GM12865 (cell line): ENCODE results near the gene GGPS1.
"Not testable (repeated sequence)": the region's sequence is repeated elsewhere in the genome, so short reads cannot be mapped to it uniquely, and the experiment has no call there.

Source experiments
- DNase-seq: peaks from one replicate; pipeline ENCODE4 v3.0.0; 2010; ENCODE audit warnings: low read depth
- H3K4me3 ChIP-seq: 2 replicates; pipeline ENCODE4 v1.5.1; 2011; ENCODE audit warnings: mild to moderate bottlenecking, low read depth, low read length, control low read depth
- TF ChIP-seq, protein P1 (sequence below): IDR thresholded peaks from 2 replicates; pipeline ENCODE4 v1.5.1; 2011; ENCODE audit warnings: low read length, control low read depth, low read depth, inconsistent platforms; ENCODE audit not compliant: insufficient read depth; ENCODE audit errors: missing control alignments

Gene GGPS1

DNA sequence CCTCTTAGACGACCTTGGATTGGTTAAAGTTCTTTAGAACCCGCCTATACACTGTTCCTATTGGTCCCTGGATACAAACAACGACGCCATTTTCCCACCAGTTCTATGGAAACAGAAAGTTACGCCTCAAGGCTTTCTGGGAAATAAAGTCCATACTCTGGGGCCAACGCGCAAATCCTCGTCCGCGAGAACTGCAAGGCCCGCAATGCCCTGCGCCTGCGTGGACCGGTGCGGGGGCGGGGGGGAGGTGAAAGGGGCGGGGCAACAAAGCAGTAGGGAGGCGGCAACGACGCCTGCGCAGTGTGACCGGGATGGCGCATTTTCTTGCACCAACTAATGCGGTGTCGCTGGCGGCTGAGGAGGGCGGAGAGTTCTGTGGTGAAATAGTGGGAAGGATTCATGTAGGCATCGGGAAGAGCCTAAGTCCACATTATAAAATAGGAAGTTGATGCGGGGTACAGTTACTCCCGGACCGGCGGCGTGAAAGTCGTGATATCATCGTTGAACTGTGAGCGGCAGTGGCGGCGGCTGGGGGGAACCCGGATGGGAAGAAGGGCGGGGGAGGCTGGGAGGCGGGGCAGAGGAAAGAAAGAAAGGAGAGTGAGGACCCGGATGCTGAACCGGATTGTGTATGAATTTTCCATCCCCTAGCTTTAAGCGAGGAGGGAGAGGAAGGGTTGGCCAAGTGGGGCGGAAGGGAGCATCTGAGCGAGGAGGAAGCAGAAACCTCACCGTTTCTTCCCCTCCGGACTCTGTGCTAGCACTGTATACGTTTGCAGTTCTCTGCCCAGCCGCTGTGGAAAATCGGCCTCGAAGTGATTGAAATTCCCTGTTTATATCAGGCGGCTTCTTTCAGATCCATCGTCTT lies at the start of gene GGPS1:
Gene GGPS1 (plus strand): TSS at position 300 of the 868 bp plus-strand sequence. CDS start 6,695 bp downstream, outside the sequence.
- TF ChIP-seq, protein P1, sequence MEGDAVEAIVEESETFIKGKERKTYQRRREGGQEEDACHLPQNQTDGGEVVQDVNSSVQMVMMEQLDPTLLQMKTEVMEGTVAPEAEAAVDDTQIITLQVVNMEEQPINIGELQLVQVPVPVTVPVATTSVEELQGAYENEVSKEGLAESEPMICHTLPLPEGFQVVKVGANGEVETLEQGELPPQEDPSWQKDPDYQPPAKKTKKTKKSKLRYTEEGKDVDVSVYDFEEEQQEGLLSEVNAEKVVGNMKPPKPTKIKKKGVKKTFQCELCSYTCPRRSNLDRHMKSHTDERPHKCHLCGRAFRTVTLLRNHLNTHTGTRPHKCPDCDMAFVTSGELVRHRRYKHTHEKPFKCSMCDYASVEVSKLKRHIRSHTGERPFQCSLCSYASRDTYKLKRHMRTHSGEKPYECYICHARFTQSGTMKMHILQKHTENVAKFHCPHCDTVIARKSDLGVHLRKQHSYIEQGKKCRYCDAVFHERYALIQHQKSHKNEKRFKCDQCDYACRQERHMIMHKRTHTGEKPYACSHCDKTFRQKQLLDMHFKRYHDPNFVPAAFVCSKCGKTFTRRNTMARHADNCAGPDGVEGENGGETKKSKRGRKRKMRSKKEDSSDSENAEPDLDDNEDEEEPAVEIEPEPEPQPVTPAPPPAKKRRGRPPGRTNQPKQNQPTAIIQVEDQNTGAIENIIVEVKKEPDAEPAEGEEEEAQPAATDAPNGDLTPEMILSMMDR, result no peak
- H3K4me3 ChIP-seq, result peak within 1 kb of the TSS; percentile 78
- peak; percentile 100 for DNase-seq

DNA sequence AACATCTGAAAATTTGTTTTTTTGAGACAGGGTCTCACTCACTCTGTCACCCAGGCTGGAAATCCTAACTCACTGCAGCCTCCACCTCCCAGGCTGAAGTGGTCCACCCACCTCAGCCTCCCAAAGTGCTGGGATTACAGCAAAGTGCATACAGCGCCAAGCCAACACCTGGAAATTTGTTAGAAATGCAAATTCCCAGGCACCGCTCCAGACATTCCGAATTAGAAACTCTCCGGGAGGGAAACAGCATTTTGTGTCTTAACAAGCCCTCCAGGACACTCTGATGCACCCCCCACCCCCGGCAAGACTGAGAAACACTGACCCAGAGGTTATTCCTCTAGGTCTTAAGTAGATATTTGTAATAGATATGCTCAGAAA lies 49.5 kb upstream of the GGPS1 start:
- no peak for DNase-seq
- no peak overlapping the region for H3K4me3 ChIP-seq

DNA sequence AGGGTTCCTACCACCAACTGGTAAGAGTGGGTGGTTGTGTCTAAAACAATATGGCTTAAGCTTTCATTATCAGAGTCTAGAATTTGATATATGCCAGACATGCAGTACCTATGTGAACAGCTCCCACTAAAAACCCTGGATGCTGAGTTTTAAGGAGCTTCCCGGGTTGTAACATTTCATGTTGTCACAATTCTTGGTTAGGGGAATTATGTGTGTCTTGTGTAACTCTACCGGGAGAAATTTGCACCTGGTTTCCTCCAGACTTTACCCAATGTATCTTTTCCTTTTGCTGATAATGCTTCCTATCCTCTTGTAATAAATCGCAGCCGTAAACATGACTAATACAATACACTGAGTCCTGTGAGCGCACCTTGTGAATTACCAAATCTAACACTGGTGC lies 48.7 kb upstream of the GGPS1 start:
- H3K4me3 ChIP-seq, result no peak overlapping the region
- TF ChIP-seq, protein P1, result no peak
- DNase-seq, result no peak

More for the DNA sequence above, 49.5 kb upstream of the GGPS1 start:
- TF ChIP-seq, protein P1, result no peak

DNA sequence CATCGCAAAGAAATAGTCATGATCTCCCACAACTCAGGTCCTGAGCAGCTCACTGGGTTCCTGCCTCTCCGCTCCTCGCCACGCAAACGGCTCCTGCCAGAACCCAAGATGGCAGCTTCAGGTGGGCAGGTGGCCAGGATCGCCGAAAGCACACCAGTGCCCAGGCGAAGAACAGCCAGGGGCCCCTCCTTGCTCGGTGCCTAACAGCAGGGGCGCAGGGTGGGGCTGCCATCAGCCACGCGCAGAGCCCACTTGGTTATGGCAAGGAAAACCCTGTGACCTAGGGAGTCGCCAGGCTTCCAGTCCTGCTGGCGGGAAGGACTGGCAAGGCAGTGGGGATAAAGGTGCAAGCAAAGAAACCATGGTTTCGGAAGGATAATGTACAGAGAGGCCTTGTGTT lies 47.9 kb upstream of the GGPS1 start:
- H3K4me3 ChIP-seq, result no peak overlapping the region
- TF ChIP-seq, protein P1, result no peak
- DNase-seq, result no peak

DNA sequence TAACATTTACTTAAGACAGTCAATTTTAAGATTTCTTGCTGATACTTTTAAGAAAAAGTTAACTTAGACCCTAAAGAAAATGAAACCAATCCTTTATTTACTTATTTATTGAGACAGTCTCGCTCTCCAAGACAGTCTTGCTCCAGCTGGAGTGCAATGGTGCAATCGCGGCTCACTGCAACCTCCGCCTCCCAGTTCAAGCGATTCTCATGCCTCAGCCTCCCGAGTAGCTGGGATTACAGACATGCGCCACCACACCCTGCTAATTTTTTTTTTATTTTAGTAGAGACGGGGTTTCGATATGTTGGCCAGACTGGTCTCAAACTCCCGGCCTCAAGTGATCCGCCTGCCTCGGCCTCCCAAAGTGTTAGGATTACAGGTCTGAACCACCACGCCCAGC lies 44.7 kb upstream of the GGPS1 start:
- not testable (repeated sequence) for H3K4me3 ChIP-seq, DNase-seq

DNA sequence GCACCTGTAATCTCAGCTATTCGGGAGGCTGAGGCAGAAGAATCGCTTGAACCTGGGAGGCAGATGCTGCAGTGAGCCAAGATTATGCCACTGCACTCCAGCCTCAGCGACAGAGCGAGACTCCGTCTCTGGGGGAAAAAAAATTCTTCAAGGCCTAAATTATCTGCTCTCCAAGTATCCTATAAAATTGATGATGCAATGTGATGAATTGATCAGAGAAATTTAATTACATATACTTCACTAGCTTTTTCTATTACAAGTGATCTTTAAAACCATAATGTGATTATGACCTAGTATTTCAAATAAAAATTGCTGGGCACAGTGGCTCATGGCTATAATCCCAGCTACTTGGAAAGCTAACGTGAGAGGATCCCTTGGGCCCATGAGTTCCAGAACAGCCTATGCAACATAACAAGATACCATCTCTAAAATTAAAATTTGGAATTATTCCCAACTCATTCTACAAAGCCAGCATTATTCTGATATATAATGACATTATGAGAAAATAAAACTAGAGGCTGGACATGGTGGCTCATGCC lies 44.1 kb upstream of the GGPS1 start:
- H3K4me3 ChIP-seq, result no peak overlapping the region
- DNase-seq, result no peak
- TF ChIP-seq, protein P1, result no peak

DNA sequence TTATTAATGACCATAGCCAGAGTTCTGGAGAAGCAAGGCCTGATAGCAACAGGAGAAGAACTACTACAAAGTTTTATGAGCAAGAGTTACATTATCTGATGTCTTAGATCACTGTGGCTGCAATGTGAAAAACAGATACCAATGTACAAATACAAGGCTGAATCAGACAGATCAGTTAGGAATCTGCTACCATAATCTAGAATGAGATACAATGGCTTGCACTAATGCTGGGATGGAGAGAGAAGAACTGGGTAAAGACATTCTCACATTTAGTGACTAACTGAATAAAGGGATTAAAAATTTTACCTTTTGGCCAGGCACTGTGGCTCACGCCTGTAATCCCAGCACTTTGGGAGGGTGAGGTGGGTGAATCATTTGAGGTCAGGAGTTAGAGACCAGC lies 41.7 kb upstream of the GGPS1 start:
- TF ChIP-seq, protein P1, result no peak
- no peak for DNase-seq

More for the DNA sequence above, 41.7 kb upstream of the GGPS1 start:
- H3K4me3 ChIP-seq, result no peak overlapping the region
